ENCODE measurements around the gene MYOZ3. TPM values are rescaled to one million over a fixed set of nuclear protein-coding genes. Genes with fewer than 3 reads are reported as not detected.

Gene MYOZ3
- total RNA-seq, 2 donors from 2014 or later: 2.0 to 3.5 TPM

DNA sequence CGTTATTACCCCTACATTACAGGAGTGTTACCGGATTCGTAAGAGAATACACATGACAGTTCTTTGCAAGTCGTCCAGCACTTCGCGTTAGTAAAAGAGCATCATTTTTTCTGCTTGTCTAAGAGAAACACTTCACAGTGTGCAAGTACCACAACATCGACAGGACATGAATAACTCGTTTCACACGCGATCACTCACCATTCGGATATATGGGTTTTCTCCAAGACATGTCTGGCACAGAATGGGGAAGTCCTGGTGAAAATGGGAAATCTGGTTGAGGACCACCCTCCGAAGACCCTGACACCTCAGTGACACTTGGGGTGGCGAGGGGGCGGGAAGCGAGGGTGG is 39.2 kb downstream of the MYOZ3 start:
- H3K36me3 ChIP-seq: peaks cover 38% of the 10 kb centered on the region
- no peaks in the 10 kb centered on the region for H3K9me3 ChIP-seq
- H3K4me1 ChIP-seq: peaks cover 3 to 19% of the 10 kb centered on the region in 2 donors
- no peak for DNase-seq (ENCODE audit: low spot score)
- peak overlapping the region; percentile 97 to 98 for H3K4me3 ChIP-seq
- H3K27me3 ChIP-seq: no peaks in the 10 kb centered on the region
- TF ChIP-seq, protein P1, sequence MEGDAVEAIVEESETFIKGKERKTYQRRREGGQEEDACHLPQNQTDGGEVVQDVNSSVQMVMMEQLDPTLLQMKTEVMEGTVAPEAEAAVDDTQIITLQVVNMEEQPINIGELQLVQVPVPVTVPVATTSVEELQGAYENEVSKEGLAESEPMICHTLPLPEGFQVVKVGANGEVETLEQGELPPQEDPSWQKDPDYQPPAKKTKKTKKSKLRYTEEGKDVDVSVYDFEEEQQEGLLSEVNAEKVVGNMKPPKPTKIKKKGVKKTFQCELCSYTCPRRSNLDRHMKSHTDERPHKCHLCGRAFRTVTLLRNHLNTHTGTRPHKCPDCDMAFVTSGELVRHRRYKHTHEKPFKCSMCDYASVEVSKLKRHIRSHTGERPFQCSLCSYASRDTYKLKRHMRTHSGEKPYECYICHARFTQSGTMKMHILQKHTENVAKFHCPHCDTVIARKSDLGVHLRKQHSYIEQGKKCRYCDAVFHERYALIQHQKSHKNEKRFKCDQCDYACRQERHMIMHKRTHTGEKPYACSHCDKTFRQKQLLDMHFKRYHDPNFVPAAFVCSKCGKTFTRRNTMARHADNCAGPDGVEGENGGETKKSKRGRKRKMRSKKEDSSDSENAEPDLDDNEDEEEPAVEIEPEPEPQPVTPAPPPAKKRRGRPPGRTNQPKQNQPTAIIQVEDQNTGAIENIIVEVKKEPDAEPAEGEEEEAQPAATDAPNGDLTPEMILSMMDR (IDR thresholded peaks at IDR 0.05): no peak
- H3K27ac ChIP-seq: peak overlapping the region; percentile 98 to 100

DNA sequence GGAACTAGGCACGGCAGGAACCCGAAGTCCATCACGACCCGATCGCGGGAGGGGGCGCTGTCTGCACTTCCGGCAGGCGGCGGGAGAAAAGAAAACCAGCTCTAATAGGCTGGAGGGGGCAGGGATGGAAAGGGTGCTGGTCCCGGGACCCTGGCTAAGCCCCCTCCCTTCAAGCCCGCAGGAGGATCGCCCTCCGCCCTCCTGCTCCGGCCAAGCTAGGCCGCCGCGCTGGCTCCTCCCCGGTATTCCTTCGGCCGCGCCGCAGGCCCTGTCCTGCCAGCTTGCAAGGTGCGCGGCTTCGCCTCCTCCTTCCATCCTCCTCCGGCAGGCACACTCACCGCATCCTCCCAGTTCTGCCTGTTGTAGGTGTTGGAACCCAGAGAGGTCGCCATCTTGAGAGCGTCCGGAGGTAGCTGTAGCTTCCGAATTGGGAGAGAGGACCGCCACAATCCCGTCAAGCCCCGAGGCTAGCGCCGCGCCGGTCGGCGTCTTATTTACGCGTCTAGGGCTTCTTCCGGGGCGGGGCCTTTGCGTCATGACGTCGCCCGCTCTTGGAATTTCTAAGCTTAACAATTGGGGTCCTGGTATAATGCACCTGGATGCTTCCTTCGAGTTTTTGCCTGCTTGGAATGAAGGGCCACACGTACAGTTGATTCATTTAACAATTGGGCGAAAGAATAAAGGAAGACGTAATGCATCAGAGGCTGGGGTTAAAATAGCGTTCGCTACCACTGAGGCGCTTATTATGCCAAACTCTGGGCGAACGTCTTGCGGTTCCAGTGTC is 39.7 kb downstream of the MYOZ3 start, which contains the start of gene RBM22:
Gene RBM22 (minus strand): TSS at position 469 of the 784 bp plus-strand sequence. CDS start 77 bp downstream, at position 392.
- Histone ChIP-seq H3K27me3 (no peaks in the 10 kb centered on the region), H3K27ac (peak within 1 kb of the TSS; percentile 98 to 100), H3K4me3 (peak within 1 kb of the TSS; percentile 97 to 98), H3K4me1 (peaks cover 3 to 19% of the 10 kb centered on the region in 2 donors), H3K36me3 (peaks cover 33% of the 10 kb centered on the region), H3K9me3 (no peaks in the 10 kb centered on the region)
- peak; percentile 96 for DNase-seq (ENCODE audit: low spot score)
- TF ChIP-seq, protein P1 (IDR thresholded peaks at IDR 0.05): peak; percentile 72 to 82

DNA sequence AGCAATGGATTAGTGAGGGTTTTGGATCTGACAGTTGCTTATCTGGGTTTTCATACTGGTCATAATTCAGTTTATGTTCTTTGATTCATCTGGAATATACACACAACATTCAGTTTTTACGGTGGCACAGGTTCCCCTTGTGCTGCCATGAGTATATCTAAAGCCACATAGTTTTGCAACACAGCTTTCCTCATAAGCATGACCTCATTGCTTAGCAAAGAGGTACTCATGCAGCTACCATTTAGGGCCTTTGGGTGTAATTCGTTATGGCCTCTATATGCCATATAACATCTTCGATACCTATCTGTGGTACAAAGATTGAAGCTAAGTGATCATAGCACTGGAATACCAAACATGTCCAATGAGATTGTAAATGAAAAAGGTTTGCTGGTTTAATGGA is 42.7 kb downstream of the MYOZ3 start:
- peaks cover 3 to 19% of the 10 kb centered on the region in 2 donors for H3K4me1 ChIP-seq
- TF ChIP-seq, protein P1 (IDR thresholded peaks at IDR 0.05): no peak
- no peak overlapping the region for H3K27ac ChIP-seq
- peaks cover 7% of the 10 kb centered on the region for H3K36me3 ChIP-seq
- no peak for DNase-seq (ENCODE audit: low spot score)
- no peak overlapping the region for H3K4me3 ChIP-seq
- H3K9me3 ChIP-seq: no peaks in the 10 kb centered on the region
- no peaks in the 10 kb centered on the region for H3K27me3 ChIP-seq

DNA sequence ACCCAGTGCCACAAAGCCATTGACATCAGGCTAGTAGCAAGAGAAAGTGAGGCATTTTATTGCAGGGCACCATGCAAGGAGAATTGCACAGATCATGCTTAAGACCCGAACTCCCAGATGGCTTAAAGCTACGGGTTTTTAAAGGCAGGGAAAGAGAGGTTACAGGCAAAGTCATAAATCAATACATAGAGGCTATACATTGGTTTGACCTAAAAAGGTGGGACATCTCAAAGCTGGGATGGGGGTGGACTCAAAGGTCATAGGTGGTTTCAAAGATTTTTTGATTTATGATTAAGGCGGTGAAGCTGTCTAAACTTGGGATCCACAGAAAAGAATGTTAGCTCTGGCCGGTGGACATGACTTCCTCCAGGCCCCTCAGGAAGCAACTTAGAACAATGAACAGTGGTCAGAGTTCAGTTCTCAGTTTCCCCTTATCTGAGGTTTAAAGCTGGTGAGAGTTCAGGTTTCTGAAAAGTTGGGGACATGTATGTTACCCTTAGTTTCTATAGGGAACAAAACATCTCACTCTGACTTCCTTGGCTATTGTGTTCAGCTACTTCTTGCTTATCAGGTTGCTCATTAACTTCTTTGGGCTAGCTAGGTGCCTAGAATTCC is 45.8 kb downstream of the MYOZ3 start:
- Histone ChIP-seq H3K27me3 (no peaks in the 10 kb centered on the region), H3K27ac (no peak overlapping the region), H3K36me3 (peaks cover 32% of the 10 kb centered on the region), H3K4me3 (no peak overlapping the region), H3K9me3 (no peaks in the 10 kb centered on the region), H3K4me1 (no peaks in the 10 kb centered on the region)
- no peak for DNase-seq (ENCODE audit: low spot score)
- TF ChIP-seq, protein P1 (IDR thresholded peaks at IDR 0.05): no peak

DNA sequence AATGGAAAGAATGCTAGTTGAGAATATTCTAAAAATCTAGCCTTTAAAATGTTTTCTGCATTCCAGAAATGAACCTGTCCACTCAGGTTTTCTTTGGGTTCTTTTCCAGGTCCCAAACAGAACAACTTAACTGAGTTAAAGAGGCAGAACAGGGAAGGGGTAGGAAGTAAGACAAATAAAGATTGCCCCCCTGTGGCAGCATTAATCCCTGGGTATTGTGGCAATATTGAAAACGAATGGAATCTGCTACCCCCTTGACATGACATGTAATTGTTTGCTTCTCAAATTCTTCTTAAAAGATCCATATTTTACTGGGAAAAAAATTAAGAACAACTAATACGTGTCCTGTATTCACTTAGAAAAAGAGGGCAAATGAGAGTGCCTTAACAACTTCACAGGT is 49.1 kb downstream of the MYOZ3 start:
- no peak overlapping the region for H3K27ac ChIP-seq
- no peak for DNase-seq (ENCODE audit: low spot score)
- TF ChIP-seq, protein P1 (IDR thresholded peaks at IDR 0.05): peak in 1 of 2 donors; percentile 54
- H3K9me3 ChIP-seq: no peaks in the 10 kb centered on the region
- peaks cover 62% of the 10 kb centered on the region for H3K36me3 ChIP-seq
- H3K27me3 ChIP-seq: no peaks in the 10 kb centered on the region
- H3K4me1 ChIP-seq: no peaks in the 10 kb centered on the region
- H3K4me3 ChIP-seq: no peak overlapping the region

All from right atrium auricular region (tissue), 2 donors.